GM18517 (cell line): ENCODE data around the gene COL11A1.
"Not testable (repeated sequence)": the region's sequence is repeated elsewhere in the genome, so short reads cannot be mapped to it uniquely, and the experiment has no call there.

ENCODE experiments used
- ATAC-seq: cut with Tn5 transposase; IDR thresholded peaks from one replicate; pipeline ENCODE4 v1.9.1; 2021; ENCODE audit warnings: mild to moderate bottlenecking, moderate library complexity; ENCODE audit not compliant: unreplicated experiment

COL11A1 gene

GRCh38 chr1:102933362-102933761, 175.0 kb downstream of the COL11A1 start:
- ATAC-seq, result not testable (repeated sequence)

GRCh38 chr1:102919659-102920058, 188.7 kb downstream of the COL11A1 start:
- no peak for ATAC-seq

- no peak for ATAC-seq
Observed at GRCh38 chr1:102901996-102902395, 206.3 kb downstream of the COL11A1 start.

GRCh38 chr1:102899935-102900334, 208.4 kb downstream of the COL11A1 start:
- no peak for ATAC-seq

- ATAC-seq, result no peak
Observed at GRCh38 chr1:102897557-102897956, 210.8 kb downstream of the COL11A1 start.

- ATAC-seq, result no peak
Observed at GRCh38 chr1:102896771-102897170, 211.6 kb downstream of the COL11A1 start.

GRCh38 chr1:102896286-102896685, 212.0 kb downstream of the COL11A1 start:
- no peak for ATAC-seq

- ATAC-seq, result no peak
Observed at GRCh38 chr1:102891868-102892625, 216.3 kb downstream of the COL11A1 start.

GRCh38 chr1:102886638-102887037, 221.7 kb downstream of the COL11A1 start:
- ATAC-seq, result no peak

GRCh38 chr1:102884238-102884637, 224.1 kb downstream of the COL11A1 start:
- no peak for ATAC-seq

GRCh38 chr1:102879439-102879993, 228.8 kb downstream of the COL11A1 start:
- no peak for ATAC-seq

GRCh38 chr1:102875756-102876155, 232.6 kb downstream of the COL11A1 start:
- ATAC-seq, result no peak

- no peak for ATAC-seq
Observed at GRCh38 chr1:102872526-102872925, 235.8 kb downstream of the COL11A1 start.

- no peak for ATAC-seq
Observed at GRCh38 chr1:102872097-102872496, 236.2 kb downstream of the COL11A1 start.

- no peak for ATAC-seq
Observed at GRCh38 chr1:102863704-102864103, 244.6 kb downstream of the COL11A1 start.

- ATAC-seq, result no peak
Observed at GRCh38 chr1:102861247-102861646, 247.1 kb downstream of the COL11A1 start.

- no peak for ATAC-seq
Observed at GRCh38 chr1:102858695-102859094, 249.6 kb downstream of the COL11A1 start.

GRCh38 chr1:102857251-102857650, 251.1 kb downstream of the COL11A1 start:
- ATAC-seq, result no peak

GRCh38 chr1:102853701-102854187, 254.6 kb downstream of the COL11A1 start:
- ATAC-seq, result no peak

- no peak for ATAC-seq
Observed at GRCh38 chr1:102853136-102853535, 255.2 kb downstream of the COL11A1 start.

- no peak for ATAC-seq
Observed at GRCh38 chr1:102852613-102853012, 255.7 kb downstream of the COL11A1 start.

GRCh38 chr1:102851616-102852015, 256.7 kb downstream of the COL11A1 start:
- no peak for ATAC-seq
